HG03378 (cell line): ENCODE measurements around the gene CELSR2.

ENCODE experiments used
- ATAC-seq: cut with Tn5 transposase; IDR thresholded peaks from one replicate; pipeline ENCODE4 v1.9.1; 2021; ENCODE audit warnings: mild to moderate bottlenecking, moderate library complexity; ENCODE audit not compliant: unreplicated experiment

Gene CELSR2

DNA sequence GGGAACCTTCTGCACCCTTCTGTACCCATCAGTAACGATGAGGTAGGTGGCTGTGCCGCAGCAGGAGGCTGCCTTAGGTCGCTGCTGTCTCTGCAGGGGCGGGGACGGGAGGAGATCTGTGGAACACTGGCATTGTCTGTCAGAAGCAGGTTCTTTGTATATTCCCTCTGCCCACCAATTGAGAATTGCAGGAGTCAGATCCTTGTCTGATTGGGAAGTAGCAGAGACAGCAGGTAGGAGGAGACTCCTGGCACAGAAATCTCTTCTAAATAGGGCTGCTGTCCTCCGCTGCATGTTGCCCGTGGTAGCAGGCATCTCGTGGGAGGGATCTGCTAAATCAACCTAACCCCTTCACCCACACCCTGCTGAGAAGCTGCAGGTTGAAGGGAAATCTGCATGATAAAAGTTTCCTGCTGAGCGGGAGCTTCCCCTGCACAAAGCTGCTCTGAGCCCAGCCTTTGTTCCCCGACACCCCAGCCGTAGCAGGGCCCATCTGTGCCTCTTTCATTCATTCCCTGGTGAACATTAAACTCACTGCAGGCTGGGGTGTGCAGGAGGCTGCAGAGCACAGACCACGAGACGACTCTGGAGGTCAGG is 19.7 kb upstream of the CELSR2 start:
- no peak for ATAC-seq

DNA sequence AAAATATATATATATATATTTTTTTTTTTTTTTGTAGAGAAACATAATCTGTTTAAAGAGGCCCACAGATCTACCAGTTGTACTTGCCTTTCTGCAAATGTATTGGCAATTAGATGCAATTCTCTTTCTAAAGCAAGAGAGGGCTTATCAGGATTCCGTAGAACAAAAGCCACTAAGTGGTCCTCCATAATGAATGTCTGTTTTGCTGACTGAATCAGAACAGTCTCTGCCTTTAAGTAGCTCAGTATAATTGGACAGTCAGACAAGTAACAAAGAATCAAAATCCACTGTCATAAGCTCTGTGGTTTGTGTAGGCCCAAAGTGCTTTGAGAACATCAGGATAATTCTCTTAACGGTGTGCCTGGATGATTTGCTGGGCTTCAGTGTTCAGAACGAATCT is 18.3 kb upstream of the CELSR2 start:
- no peak for ATAC-seq

DNA sequence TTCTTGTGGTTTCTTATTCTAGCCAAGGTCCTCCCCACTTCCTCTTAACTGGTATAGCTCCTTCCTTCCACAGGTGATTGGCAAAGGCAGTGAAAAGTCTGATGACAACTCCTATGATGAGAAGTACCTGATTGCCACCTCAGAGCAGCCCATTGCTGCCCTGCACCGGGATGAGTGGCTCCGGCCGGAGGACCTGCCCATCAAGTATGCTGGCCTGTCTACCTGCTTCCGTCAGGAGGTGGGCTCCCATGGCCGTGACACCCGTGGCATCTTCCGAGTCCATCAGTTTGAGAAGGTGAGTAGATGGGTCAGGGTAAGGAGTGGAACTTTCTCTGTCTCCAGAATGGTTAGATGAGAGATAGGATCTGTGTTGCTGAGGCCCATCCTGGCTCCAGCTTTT is 14.2 kb upstream of the CELSR2 start:
- no peak for ATAC-seq

DNA sequence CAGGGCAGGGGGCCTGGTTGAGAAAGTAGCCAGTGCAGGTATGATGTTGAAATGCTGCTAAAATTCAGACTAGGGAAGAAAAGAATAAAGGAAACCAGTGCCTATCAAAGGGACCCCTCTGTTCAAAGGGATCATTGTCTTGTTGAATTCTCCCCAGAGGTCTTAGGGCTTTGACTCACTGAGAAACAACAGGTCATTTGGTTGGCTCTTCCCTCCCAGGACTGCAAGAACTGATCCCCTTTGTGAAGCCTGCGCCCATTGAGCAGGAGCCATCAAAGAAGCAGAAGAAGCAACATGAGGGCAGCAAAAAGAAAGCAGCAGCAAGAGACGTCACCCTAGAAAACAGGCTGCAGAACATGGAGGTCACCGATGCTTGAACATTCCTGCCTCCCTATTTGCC is 11.8 kb upstream of the CELSR2 start:
- ATAC-seq = no peak

DNA sequence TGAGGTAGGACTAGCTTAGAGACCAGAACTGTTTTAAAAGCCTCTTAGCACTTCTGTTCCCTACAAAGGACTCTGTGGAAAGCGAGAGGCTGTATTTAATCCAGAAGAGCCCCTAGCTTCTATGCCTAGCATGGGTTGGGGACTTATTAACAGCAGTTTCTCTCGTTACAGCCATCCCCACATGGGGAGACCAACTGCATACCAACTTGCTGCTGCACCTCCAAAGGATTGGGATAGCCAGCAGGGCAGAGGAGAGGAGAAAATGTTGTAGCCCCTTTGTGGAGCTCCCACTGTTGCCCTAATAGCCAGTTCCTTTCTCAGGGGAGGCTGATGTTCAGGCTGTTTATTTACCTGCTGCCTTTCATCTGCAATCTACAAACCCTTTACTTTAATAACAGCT is 11.0 kb upstream of the CELSR2 start:
- ATAC-seq = no peak

DNA sequence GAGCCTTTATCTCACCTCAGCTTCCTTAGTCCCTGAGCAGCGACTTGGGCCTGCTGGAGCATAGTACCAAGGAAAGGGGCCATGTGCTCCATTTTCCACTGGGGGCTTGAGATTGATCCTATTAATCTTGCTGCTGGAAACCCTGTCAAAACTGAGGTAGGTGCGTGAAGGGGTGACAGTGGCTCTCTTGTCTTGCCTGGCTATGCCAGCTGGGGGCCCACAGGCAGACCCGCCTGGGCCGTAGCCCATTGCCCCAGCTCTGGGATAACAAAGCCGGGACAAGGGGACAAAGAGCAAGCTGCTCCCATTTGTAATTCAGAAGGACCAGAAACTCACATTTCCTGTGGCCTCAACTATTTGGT is 10.3 kb upstream of the CELSR2 start:
- ATAC-seq = no peak

DNA sequence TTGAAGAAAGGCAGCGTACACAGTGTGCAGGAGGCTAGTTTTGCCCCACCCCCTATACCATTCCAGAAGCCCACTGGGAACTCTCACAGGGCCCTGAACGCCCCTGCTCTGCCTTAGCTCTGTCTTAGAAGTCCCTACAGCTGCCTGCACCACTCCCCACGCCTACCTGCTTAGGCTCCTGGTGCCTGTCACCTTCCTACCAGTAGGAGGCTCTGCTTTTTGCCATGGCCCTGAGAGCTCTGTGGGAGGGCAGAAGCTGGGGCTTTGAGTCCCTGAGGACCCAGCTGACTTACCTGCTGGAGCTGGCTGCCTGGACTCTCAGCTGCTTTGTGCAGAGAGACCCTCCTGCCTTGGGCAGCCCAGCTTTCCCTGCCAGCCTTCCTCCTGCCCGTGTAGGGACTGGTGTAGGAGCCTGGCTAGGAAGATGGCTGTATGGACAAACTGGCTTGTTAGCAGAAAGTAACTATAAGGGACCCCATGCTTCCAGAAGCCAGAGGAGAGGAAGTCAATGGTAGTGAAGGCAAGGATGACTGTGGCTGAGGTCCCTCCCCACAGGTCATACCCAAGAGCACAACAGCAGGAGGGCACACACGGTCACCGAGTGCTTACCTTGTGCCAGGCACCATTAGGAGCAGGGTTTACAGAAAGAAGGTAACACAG is 9.8 kb upstream of the CELSR2 start:
- peak; percentile 69 for ATAC-seq

DNA sequence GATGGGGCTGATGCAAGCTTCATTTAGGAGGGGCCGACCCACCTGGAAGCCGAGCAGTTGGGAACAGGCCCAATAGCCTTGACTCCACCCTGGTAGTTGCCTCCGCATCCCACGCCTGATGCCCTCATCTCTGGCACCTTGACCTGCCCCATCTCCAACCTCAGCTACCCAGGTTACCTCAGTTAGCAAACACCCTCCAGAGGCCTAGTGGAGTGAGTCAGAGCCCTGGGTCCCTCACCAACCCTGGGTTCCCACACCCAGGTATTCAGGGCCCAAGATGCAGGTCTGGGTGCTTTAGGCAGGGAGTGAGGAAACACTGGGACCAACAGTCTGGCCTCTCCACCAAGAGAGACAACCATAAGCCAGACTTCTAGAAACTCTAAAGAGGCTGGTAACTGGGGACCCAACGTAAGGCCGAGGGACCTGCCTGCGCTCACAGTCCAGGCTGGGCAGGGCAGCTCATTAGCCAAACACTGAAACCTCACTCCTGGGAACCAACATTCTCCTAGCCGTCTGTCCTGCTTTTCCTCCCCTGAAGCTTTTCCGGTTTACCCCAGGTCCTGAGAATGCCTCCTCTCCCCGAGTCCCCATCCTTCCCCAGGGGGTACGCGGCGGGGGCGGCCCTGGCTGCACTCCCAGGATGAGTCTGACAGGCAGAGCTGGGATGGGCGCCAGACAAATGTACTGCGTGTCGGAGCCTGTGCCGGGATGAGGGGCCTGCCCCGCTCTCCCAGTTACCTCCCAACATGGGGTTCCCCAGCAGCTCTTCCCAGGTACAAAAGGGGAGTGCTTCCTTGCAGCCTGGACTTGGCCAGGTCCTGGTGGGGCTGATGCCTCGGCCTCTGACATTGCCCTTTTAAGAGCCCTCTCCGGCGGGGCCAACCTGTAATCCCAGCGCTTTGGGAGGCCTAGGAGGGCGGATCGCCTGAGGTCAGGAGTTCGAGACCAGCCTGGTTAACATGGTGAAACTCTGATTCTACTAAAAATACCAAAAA is 8.9 kb upstream of the CELSR2 start:
- no peak for ATAC-seq

DNA sequence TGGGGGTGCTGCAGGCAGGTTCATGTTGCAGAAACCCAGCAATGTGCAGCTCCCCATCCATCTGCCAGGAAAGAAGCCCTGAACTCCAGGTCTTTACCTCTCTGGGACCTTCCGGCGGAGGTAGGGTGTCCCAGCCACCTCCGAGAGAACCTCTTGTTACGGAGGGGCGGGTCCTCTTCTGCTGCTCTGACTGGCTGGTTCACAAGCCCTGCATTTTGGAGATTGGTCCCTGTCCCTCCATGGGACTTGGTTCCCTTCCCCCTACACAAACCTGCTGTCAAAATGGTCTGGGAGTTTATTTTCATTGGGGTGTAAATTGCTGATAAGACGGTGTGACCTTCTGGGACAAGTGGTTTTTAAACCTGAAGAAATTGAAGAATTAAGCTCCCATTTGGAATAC is 8.0 kb upstream of the CELSR2 start:
- no peak for ATAC-seq

DNA sequence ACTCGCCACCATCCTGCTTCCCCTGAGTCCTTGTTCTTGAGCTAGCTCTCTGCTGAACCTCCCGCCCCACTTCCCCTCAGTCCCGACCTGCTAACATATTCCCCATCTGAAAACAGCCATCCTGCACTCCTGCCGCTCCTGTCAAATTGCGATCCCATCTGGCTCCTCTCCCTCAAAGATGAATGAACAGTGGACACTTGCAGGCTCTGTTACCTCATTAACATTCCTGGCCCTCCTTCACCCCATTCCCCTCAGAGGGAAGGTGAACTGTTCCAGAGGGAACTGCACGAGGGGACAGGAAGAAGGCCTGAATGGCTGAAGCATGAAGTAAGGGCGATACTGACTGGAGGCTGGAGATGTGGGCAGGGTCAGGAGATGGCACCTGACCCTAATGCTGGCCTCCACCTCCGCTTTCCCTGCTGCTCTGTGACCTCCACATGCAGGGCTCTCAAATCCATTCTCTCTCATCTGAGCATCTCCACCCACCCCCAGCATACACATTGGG is 7.4 kb upstream of the CELSR2 start:
- ATAC-seq = no peak

DNA sequence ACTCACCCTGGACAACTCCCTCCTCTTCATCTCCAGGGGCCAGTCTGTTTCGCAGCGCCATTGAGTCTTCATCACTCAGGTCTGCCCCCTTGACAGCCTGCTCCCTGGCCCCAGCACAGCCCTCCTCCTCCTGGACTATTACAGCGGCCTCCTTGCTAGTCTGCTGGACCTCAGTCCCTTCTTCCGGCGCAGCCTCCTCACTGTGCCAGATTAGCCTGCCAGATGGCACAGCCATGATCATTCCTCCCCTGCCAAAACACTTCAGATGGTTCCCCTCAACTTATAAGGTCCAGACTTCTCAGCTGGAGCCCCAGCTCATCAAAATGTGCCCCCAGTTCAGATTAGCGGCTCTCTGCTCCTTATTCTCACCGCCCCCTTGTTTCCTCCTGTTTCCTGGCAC is 7.0 kb upstream of the CELSR2 start:
- no peak for ATAC-seq

DNA sequence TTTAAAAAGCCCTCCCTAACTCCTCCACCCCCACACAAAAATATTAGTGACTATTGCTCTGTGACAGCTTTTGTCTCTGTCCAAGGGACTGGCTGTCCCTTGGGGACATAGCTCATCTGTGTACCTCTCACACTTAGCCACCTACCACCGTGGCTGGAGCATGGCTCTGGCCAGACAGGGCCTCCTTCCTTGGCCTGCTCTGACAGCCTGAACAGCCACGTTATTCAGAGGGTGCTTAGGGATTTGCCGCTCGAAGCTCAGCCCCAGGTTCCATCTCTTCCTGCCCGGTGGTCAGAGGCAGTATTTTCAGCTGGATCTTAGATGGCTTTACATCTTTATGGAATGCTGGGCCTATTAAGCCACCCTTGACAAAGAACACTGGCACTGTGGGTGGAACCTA is 6.1 kb upstream of the CELSR2 start:
- ATAC-seq = no peak

DNA sequence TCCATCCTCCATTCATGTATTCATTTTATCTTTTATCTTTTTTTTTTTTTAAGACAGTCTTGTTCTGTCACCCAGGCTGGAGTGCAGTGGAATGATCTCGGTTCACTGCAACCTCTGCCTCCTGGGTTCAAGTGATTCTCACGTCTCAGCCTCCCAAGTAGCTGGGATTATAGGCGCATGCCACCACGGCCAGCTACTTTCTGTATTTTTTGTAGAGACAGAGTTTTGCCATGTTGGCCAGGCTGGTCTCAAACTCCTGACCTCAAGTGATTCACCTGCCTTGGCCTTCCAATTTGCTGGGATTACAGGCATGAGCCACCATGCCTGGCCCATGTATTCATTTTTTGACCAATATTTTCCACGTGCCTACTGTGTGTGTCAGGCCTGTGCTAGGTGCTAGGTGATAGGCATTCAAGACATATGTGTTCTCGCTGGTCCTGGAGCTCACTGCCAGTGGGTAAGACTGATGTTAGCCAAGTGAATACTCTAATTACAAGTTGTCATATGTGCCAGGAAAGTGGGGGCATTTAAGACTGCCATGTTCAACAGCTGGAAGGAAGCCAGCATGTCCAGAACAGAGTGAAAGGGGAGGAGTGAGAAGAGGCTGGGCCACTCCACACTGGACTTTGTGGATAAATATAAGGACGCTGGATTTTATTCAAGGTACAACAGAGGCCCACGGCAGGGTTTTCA is 5.3 kb upstream of the CELSR2 start:
- no peak for ATAC-seq

DNA sequence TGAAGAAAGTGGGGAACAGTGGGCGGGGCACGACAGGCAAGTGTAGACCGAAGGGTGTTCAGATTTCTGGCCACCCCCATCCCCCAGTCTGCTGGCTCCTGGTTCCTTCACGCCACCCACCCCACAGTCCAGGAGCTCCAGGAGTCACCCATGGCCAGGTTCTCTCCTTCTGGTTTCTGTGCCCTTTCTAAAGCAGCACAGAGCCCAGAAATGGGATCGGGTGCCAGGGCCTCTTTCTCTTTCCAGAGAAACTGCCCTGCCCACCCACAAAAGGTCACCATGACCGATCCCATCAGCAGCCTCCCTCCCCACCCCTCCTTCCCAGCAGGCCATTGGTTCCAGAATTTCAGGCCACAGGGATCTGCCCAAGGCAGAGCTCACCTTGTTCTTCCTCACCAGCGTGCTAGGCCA is 3.2 kb upstream of the CELSR2 start:
- ATAC-seq = no peak

DNA sequence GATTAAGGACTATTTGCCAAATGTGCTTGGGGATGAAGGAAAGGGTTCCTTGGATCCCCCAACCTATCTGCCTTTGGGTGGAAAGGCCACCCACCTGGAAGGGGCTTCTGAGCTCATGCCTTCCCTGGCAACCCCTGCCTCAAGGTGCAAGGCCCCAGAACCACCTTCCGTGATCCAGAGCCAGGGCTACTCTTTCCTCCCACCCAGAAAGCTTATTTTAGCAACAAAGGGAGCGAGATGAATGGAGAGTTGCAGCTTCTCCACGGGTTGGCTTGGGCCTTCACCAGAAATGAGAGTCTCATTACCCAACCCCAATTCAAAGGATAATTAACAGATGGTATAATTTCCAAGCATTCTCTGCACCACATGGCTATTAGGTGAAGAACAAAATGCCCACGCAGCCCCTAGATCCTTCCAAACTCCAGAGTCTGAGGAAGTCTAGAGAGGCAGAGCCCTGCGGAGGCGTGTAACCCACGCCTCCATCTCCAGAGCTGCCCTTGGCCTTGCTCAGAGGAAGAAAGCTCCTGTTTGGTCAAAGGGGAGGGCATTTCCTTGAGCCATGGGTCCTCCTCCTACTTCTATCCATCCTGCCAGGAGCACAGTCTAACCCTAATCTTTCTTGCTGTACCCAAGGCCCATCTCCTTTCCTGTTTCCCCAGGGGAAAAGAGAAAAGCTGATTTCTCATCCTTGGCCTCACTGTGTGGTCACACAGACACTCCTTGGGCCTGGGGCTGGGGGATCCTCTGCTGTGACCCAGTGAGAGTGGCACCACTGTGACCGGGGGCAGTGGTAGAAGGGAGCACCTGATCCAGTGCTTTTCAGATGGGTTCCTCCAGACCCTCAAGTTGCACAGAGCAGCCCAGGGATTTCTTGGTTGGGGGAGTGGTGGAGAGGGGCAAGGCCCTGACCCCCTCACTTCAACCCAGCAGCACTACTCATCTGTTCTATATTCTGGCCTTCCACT is 1.7 kb upstream of the CELSR2 start:
- ATAC-seq = no peak

DNA sequence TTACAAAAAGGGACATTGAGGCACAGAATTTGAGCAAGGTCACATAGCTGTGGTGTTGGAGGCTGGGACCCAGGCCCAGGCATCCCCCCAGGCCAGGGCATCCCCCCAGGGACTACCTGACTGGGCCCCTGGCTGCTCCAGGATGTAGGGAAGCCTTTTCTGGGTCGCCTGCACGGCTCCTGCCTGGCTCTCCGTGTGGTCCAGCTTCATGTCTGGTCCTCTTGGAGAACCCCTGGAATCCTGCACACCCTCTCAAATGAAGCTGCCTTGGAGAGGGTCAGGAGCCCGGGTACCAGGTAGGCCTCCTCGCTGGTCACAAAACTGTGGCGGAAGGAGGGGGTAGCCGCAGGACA is 919 bp upstream of the CELSR2 start:
- no peak for ATAC-seq

DNA sequence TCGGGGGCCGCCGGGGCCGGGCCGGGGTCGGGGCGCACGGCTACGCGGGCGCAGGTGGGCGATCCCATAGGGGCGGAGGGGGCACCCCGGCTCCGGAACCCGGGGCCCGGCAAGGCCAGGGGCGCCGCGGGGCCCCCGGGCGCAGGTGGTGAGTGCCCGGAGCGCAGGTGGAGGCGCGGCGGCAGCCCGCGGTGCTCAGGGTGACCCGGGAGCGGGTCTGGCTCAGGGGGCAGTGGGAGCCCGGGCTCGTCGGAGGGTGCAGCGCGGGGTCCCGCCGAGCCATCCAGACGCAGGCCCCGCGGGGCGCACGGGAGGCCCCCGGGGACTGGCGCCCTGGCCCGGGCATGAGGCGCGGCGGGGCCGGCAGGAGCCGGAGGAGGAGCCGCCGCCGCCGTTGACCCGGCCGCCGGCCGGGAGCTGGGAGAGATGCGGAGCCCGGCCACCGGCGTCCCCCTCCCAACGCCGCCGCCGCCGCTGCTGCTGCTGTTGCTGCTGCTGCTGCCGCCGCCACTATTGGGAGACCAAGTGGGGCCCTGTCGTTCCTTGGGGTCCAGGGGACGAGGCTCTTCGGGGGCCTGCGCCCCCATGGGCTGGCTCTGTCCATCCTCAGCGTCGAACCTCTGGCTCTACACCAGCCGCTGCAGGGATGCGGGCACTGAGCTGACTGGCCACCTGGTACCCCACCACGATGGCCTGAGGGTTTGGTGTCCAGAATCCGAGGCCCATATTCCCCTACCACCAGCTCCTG is 489 bp downstream of the CELSR2 start:
- ATAC-seq = no peak

DNA sequence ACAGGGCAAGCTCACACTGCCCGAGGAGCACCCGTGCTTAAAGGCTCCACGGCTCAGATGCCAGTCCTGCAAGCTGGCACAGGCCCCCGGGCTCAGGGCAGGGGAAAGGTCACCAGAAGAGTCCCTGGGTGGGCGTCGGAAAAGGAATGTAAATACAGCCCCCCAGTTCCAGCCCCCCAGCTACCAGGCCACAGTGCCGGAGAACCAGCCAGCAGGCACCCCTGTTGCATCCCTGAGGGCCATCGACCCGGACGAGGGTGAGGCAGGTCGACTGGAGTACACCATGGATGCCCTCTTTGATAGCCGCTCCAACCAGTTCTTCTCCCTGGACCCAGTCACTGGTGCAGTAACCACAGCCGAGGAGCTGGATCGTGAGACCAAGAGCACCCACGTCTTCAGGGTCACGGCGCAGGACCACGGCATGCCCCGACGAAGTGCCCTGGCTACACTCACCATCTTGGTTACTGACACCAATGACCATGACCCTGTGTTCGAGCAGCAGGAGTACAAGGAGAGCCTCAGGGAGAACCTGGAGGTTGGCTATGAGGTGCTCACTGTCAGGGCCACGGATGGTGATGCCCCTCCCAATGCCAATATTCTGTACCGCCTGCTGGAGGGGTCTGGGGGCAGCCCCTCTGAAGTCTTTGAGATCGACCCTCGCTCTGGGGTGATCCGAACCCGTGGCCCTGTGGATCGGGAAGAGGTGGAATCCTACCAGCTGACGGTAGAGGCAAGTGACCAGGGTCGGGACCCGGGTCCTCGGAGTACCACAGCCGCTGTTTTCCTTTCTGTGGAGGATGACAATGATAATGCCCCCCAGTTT is 1.3 kb downstream of the CELSR2 start:
- no peak for ATAC-seq
